GM19193 (cell line): ENCODE measurements around the gene WDCP.

Experiments
- POLR2A ChIP-seq: IDR thresholded peaks from 4 replicates; pipeline ENCODE4 v1.6.1; 2011; ENCODE audit not compliant: insufficient read depth, insufficient read length; ENCODE audit errors: extremely low read depth

Gene WDCP

DNA sequence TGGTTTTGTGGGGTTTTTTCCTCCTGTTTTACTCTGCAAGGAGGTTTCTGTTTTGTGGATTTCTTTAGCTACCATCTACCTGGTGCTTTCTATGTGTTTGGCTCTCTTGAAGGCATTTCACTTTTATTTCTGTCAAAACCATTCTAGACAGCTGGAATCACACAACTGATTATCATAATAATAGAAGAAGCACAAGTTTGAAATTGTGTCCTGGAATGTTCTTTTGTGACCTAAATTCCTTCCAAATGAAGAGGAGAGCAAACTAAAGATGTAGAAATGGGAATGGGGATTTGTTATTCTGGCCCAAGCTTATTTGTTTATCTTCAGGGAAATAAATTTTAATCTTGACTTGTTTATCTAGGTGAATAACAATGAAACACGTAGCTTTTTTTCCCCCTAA is 54.3 kb downstream of the WDCP start:
- TF ChIP-seq POLR2A, result no peak

DNA sequence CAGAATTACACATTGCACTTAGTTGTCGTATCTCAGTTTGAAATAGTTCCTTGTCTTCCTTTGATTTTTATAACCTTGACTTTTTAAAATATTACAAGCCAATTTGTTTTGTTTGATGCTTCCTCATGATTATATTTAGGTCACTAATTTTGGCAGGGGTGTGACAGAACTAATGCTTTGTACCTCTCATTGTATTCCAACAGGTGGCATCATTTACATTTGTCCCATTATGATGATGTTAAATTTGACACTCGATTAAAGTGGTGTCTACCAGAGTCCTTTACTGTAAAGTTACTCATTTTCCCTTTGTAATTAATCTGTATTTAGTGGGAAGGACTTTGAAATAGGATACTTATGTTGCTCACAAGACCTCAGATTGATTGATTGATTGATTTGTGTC is 58.8 kb downstream of the WDCP start:
- no peak for TF ChIP-seq POLR2A
